Measurements from ENCODE around the gene GUK1. TPM values are rescaled to one million over a fixed set of nuclear protein-coding genes. Genes with fewer than 3 reads are reported as not detected.

Gene GUK1
- total and polyA plus RNA-seq, 2 of the 4 experiments (the other 2 are of a cell fraction): 465 to 548 TPM

GRCh38 chr1:228155596-228156514, 15.8 kb downstream of the GUK1 start:
- Histone ChIP-seq H4K5ac (ENCODE audit: low read depth, low read length) (no peak overlapping the region), H4K20me1 (ENCODE audit: insufficient read depth, low read length) (peaks cover 6% of the 10 kb centered on the region; the same call in 1 of the 2 replicates), H2BK15ac (ENCODE audit: low read depth, low read length) (no peak overlapping the region), H2AFZ (replicated peaks; ENCODE audit: low read length, poor library complexity) (no peak overlapping the region), H3K14ac (replicated peaks; ENCODE audit: low read depth, low read length) (no peak overlapping the region), H2AK9ac (replicated peaks; ENCODE audit: low read depth, low read length, poor library complexity) (no peak overlapping the region), H3K9me1 (ENCODE audit: insufficient read depth, low read length) (peaks cover 16% of the 10 kb centered on the region), H3K4me3 (ENCODE audit: insufficient read depth, low read depth, low read length) (no peak overlapping the region), H4K91ac (ENCODE audit: insufficient read depth, low read depth, low read length) (no peak overlapping the region), H3K18ac (ENCODE audit: low read depth, low read length) (no peak overlapping the region), H3K9me3 (ENCODE audit: control insufficient read depth, insufficient read depth, low read length) (no peaks in the 10 kb centered on the region), H3K27me3 (ENCODE audit: control insufficient read depth, insufficient read depth, low read length) (no peaks in the 10 kb centered on the region), H2BK120ac (ENCODE audit: low read depth, low read length) (no peak overlapping the region), H2AK5ac (ENCODE audit: low read depth, low read length) (no peak overlapping the region), H3K56ac (ENCODE audit: extremely low read depth, insufficient read depth, low read length) (no peak overlapping the region), H3K4ac (ENCODE audit: low read depth, low read length) (no peak overlapping the region), H3K36me3 (ENCODE audit: control insufficient read depth, insufficient read depth, low read length) (no peaks in the 10 kb centered on the region), H2BK20ac (ENCODE audit: low read depth, low read length) (no peak overlapping the region), H2BK5ac (ENCODE audit: low read depth, low read length, poor library complexity, severe bottlenecking) (no peak overlapping the region), H3K23ac (ENCODE audit: low read depth, low read length) (no peak overlapping the region), H4K8ac (ENCODE audit: low read depth in 2 of 2, low read length in 2 of 2) (no peak overlapping the region), H3K27ac (ENCODE audit: insufficient read depth, low read length) (no peak overlapping the region), H3K4me2 (ENCODE audit: low read depth, low read length) (no peak overlapping the region), H3K4me1 (ENCODE audit: control insufficient read depth, insufficient read depth, low read length) (peaks cover 8% of the 10 kb centered on the region), H3K9ac (ENCODE audit: low read depth, low read length) (no peak overlapping the region), H3K79me1 (ENCODE audit: low read depth in 1 of 2, low read length in 2 of 2) (peaks cover 5 to 25% of the 10 kb centered on the region in 2 experiments; a peak in 3 of 4 replicates)
- no TSS peak for BruUV-seq (replicated peaks)
- ATAC-seq (ENCODE audit: low read depth) (no peak), DNase-seq (no peak)
- 83% methylated on average over 8 of the region's 16 CpGs; no CpG with 5 or more reads in 1 of the 2 experiments for WGBS, 2 experiments (ENCODE audit: extremely low coverage in 2 of 2, insufficient read length in 1 of 2)
- TF ChIP-seq SMC3 (IDR thresholded peaks at IDR 0.05; ENCODE audit: low read depth, low read length): no peak
- TF ChIP-seq CEBPB (IDR thresholded peaks at IDR 0.05; ENCODE audit: low read depth, low read length): no peak
- no peak for TF ChIP-seq RFX5 (IDR thresholded peaks at IDR 0.05; ENCODE audit: low read depth, low read length)
- no peak for TF ChIP-seq MXI1 (IDR thresholded peaks at IDR 0.05; ENCODE audit: borderline replicate concordance, low read depth, low read length)
- TF ChIP-seq, protein P1, sequence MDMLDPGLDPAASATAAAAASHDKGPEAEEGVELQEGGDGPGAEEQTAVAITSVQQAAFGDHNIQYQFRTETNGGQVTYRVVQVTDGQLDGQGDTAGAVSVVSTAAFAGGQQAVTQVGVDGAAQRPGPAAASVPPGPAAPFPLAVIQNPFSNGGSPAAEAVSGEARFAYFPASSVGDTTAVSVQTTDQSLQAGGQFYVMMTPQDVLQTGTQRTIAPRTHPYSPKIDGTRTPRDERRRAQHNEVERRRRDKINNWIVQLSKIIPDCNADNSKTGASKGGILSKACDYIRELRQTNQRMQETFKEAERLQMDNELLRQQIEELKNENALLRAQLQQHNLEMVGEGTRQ (IDR thresholded peaks at IDR 0.05; ENCODE audit: low read depth, low read length): no peak
- TF ChIP-seq BHLHE40 (IDR thresholded peaks at IDR 0.05; ENCODE audit: low read depth, low read length): no peak
- no peak for TF ChIP-seq FOS (IDR thresholded peaks at IDR 0.05; ENCODE audit: low read depth, low read length)
- TF ChIP-seq RAD21 (IDR thresholded peaks at IDR 0.05; ENCODE audit: low read length): no peak
- TF ChIP-seq ELK1 (IDR thresholded peaks at IDR 0.05; ENCODE audit: borderline replicate concordance, low read depth, low read length): no peak
- TF ChIP-seq RCOR1 (IDR thresholded peaks at IDR 0.05; ENCODE audit: insufficient replicate concordance, low read length): no peak
- TF ChIP-seq CHD1 (IDR thresholded peaks at IDR 0.05; ENCODE audit: low read depth, low read length): no peak
- no peak for TF ChIP-seq POLR2A (IDR thresholded peaks at IDR 0.05; ENCODE audit: low read depth, low read length)
- no peak for TF ChIP-seq MAFK (IDR thresholded peaks at IDR 0.05; ENCODE audit: low read depth, low read length)
- dilution Hi-C loops (cut with HindIII; ENCODE audit: low sequenced_read_pairs, unreplicated experiment): no loop called here
- ChIA-PET POLR2A (ENCODE audit: unreplicated experiment) (no interaction called here), CTCF (no interaction called here)
- in situ Hi-C loops (cut with MboI; ENCODE audit: low sequenced_read_pairs): no loop called here
- intact Hi-C loops (cut with micrococcal nuclease): no loop called here
